HCT116 (cell line): ENCODE data around the gene TACC3. TPM values are rescaled to one million over a fixed set of nuclear protein-coding genes. Genes with fewer than 3 reads are reported as not detected.

Source experiments
- ATAC-seq: fragments of 200-7000 bp; cut with Tn5 transposase; 2 replicates; pipeline ENCODE4 v1.9.1; 2020; ENCODE audit warnings: mild to moderate bottlenecking, moderate library complexity
- BruUV-seq: library from RNA; stranded (reverse); fragments of 400-500 nt; replicated peaks from 2 replicates; lab custom pipeline; 2021; lab: Mats Ljungman, UMichigan
- CTCF ChIA-PET: fragments of 300-600 bp; sonication (Branson Sonifier 250); formaldehyde crosslinking; loops from one replicate; lab custom pipeline; 2021; ENCODE audit warnings: antibody characterized with exemption; lab: Charles Lee
- POLR2A ChIA-PET: fragments of 300-600, 350-600 bp; sonication (Branson Sonifier 250); formaldehyde crosslinking; loops from one replicate; lab custom pipeline; 2021; ENCODE audit warnings: antibody characterized with exemption; lab: Charles Lee
- RAD21 ChIA-PET, 2 experiments: fragments of 300-600 bp; sonication (Branson Sonifier 250); formaldehyde crosslinking; loops; one replicate each; lab custom pipeline; 2023; ENCODE audit warnings: low total read pairs in 2 of 2; ENCODE audit not compliant: uncharacterized antibody in 2 of 2, unreplicated experiment in 2 of 2, low non-redundant PET in 1 of 2; lab: Charles Lee
- DNase-seq: peaks from one replicate; pipeline ENCODE4 v3.0.0-alpha.2; 2010; ENCODE audit warnings: low read depth, low spot score
- H2AFZ ChIP-seq: fragments of 200-600 bp; shearing (Covaris generic), sonication (generic); 2 replicates; pipeline ENCODE4 v1.6.1; 2017; ENCODE audit warnings: low read depth, mixed run types, mixed read lengths, antibody characterized with exemption, low read length; ENCODE audit not compliant: poor library complexity, severe bottlenecking
- H3K27ac ChIP-seq: 2 replicates; pipeline ENCODE4 v1.5.1; 2012; ENCODE audit warnings: low read depth, low read length
- H3K27me3 ChIP-seq: fragments of 200-600 bp; sonication (generic); 2 replicates; pipeline ENCODE4 v1.6.1; 2016; ENCODE audit warnings: mixed run types, low read length, mixed read lengths; ENCODE audit not compliant: insufficient read depth
- H3K36me3 ChIP-seq, 2 experiments: fragments of 200-500 bp in 1 of 2; fragments of 200-600 bp in 1 of 2; sonication (Bioruptor generic) in 1 of 2; sonication (generic) in 1 of 2; 2 replicates each; pipeline versions ENCODE4 v1.5.1 to v1.6.1; 2014 to 2016; ENCODE audit warnings: low read length in 2 of 2, inconsistent platforms in 1 of 2, mixed read lengths in 1 of 2, mixed run types in 1 of 2; ENCODE audit not compliant: insufficient read depth in 2 of 2, control insufficient read depth in 1 of 2
- H3K4me1 ChIP-seq, 2 experiments: fragments of 200-600 bp in 1 of 2; sonication (generic) in 1 of 2; 2 replicates each; pipeline versions ENCODE4 v1.5.1 to v1.6.1; 2012 to 2017; ENCODE audit warnings: low read length in 2 of 2, inconsistent platforms in 1 of 2, mild to moderate bottlenecking in 1 of 2, mixed read lengths in 1 of 2, mixed run types in 1 of 2, moderate library complexity in 1 of 2; ENCODE audit not compliant: insufficient read depth in 2 of 2, control insufficient read depth in 1 of 2
- H3K4me2 ChIP-seq: fragments of 200-600 bp; sonication (generic); 2 replicates; pipeline ENCODE4 v1.6.1; 2017; ENCODE audit warnings: mixed run types, low read length, mixed read lengths
- H3K4me3 ChIP-seq, 2 experiments: fragments of 200-600 bp in 1 of 2; sonication (generic) in 1 of 2; replicated peaks in 1 of 2; 2 replicates each; pipeline ENCODE4 v1.5.1; 2011 to 2016; ENCODE audit warnings: low read length in 2 of 2, control low read depth in 1 of 2, low read depth in 1 of 2, mild to moderate bottlenecking in 1 of 2, mixed read lengths in 1 of 2, mixed run types in 1 of 2
- H3K79me2 ChIP-seq: fragments of 200-600 bp; sonication (generic); 2 replicates; pipeline ENCODE4 v1.6.1; 2017; ENCODE audit warnings: mild to moderate bottlenecking, mixed run types, low read length, moderate library complexity, mixed read lengths; ENCODE audit not compliant: insufficient read depth
- H3K9ac ChIP-seq: fragments of 200-600 bp; sonication (generic); 2 replicates; pipeline ENCODE4 v1.6.1; 2016; ENCODE audit warnings: low read length, mixed read lengths
- H3K9me2 ChIP-seq: fragments of 200-600 bp; sonication (generic), shearing (Covaris generic); 2 replicates; pipeline ENCODE4 v1.6.1; 2017; ENCODE audit warnings: mixed run types, mild to moderate bottlenecking, moderate library complexity; ENCODE audit not compliant: insufficient read depth
- H3K9me3 ChIP-seq, 2 experiments: fragments of 200-500 bp in 1 of 2; fragments of 200-600 bp in 1 of 2; sonication (Bioruptor generic) in 1 of 2; sonication (generic) in 1 of 2; 2 replicates each; pipeline ENCODE4 v1.6.1; 2014 to 2017; ENCODE audit warnings: low read length in 2 of 2, mixed read lengths in 2 of 2, inconsistent platforms in 1 of 2, low read depth in 1 of 2, mild to moderate bottlenecking in 1 of 2, mixed run types in 1 of 2, moderate library complexity in 1 of 2; ENCODE audit not compliant: control insufficient read depth in 1 of 2, insufficient read depth in 1 of 2
- H4K20me1 ChIP-seq: fragments of 200-600 bp; sonication (generic), shearing (Covaris generic); 2 replicates; pipeline ENCODE4 v1.6.1; 2017; ENCODE audit warnings: mixed run types, mild to moderate bottlenecking, moderate library complexity; ENCODE audit not compliant: insufficient read depth
- CBX3 ChIP-seq: IDR thresholded peaks from 2 replicates; pipeline ENCODE4 v1.6.1; 2012; ENCODE audit warnings: low read depth
- CEBPB ChIP-seq: IDR thresholded peaks from 2 replicates; pipeline ENCODE4 v1.6.1; 2012; ENCODE audit warnings: low read depth
- EGR1 ChIP-seq: IDR thresholded peaks from 2 replicates; pipeline ENCODE4 v1.6.1; 2012; ENCODE audit warnings: low read depth
- ELF1 ChIP-seq: IDR thresholded peaks from 2 replicates; pipeline ENCODE4 v1.6.1; 2012; ENCODE audit warnings: low read depth, borderline replicate concordance
- JUND ChIP-seq: IDR thresholded peaks from 2 replicates; pipeline ENCODE4 v1.6.1; 2012
- POLR2AphosphoS5 ChIP-seq: IDR thresholded peaks from 2 replicates; pipeline ENCODE4 v1.6.1; 2011; ENCODE audit warnings: mild to moderate bottlenecking, low read depth, low read length, moderate library complexity
- RAD21 ChIP-seq: IDR thresholded peaks from 2 replicates; pipeline ENCODE4 v1.6.1; 2012; ENCODE audit warnings: low read depth, mild to moderate bottlenecking
- SP1 ChIP-seq: IDR thresholded peaks from 2 replicates; pipeline ENCODE4 v1.6.1; 2012; ENCODE audit warnings: low read depth
- SRF ChIP-seq: IDR thresholded peaks from 2 replicates; pipeline ENCODE4 v1.6.1; 2012; ENCODE audit warnings: low read depth
- ZFX ChIP-seq: fragments of 450-650 bp; IDR thresholded peaks from 2 replicates; pipeline ENCODE4 v1.6.1; 2017
- intact Hi-C: fragments of 100-400 bp; cut with micrococcal nuclease; formaldehyde crosslinking; loops from 2 replicates; pipeline ENCODE4 v1.10.0; 2022
- total RNA-seq: library from RNA; stranded (reverse); gene quantifications from one replicate; pipeline ENCODE4 v1.2.1, GENCODE V29; 2021; ENCODE audit not compliant: unreplicated experiment
- TF ChIP-seq, protein P1 (sequence below), 3 experiments: fragments of 200-600 bp in 1 of 3; sonication (generic) in 1 of 3; IDR thresholded peaks in 2 of 3; conservative IDR thresholded peaks in 1 of 3; 2 replicates each; pipeline ENCODE4 v1.5.1; 2012 to 2017; ENCODE audit warnings: low read depth in 2 of 3, low read length in 2 of 3, antibody characterized with exemption in 1 of 3, borderline replicate concordance in 1 of 3, control low read depth in 1 of 3, mild to moderate bottlenecking in 1 of 3, mixed read lengths in 1 of 3, mixed run types in 1 of 3, moderate library complexity in 1 of 3; ENCODE audit not compliant: insufficient read depth in 1 of 3
- TF ChIP-seq, protein P2 (sequence below): IDR thresholded peaks from 2 replicates; pipeline ENCODE4 v1.6.1; 2012
- TF ChIP-seq, protein P3 (sequence below): IDR thresholded peaks from 2 replicates; pipeline ENCODE4 v1.6.1; 2012
- TF ChIP-seq, protein P4 (sequence below): IDR thresholded peaks from 2 replicates; pipeline ENCODE4 v1.6.1; 2011; ENCODE audit warnings: mild to moderate bottlenecking, low read length, moderate library complexity; ENCODE audit not compliant: insufficient replicate concordance; ENCODE audit errors: extremely low read depth
- TF ChIP-seq, protein P5 (sequence below): IDR thresholded peaks from 2 replicates; pipeline ENCODE4 v1.6.1; 2012; ENCODE audit warnings: low read depth

TACC3 gene
- total RNA-seq, 1 experiment from 2014 or later: 106 TPM

DNA sequence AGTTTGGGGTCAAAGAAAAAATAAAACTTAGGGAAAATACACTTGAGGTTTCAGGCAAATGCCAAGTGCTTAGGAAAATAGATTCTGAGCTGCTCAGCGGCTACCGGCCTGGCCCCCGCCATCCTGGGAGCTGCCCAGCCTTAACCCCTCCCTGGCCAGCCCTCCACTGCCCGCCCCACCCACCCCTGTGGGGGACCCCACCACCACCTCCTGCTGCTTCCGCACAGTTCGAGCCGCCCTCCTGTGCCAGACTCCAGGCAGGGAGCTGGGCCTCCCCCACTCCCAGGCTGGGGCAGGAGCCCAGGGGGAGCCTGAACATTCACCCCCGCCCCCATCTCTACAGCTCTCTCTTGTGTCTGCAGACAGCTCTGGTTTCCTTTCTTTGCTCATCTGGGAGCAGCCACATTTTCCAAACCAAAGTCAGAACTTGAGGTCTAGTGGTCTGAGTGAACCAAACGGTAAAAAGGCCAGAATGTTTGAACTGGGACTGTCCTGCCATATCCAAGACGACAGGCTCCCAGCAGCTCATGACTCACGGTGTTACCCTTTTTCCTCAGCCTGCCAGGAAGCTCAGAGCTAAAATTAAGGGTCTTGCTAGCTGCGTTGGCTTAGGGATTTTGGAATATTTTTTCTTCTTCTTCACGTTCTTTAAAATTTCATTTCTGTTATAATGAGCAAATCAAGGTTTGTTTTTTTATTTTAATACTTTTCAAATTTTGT lies 67.1 kb downstream of the TACC3 start:
- no peak overlapping the region for H2AFZ ChIP-seq
- RAD21 ChIA-PET: no interaction called here
- H3K4me3 ChIP-seq: no peak overlapping the region
- H3K9ac ChIP-seq: no peak overlapping the region
- CTCF ChIA-PET: interaction anchor here (0.6 kb wide), 1 partner anchor 24 kb away, joined by 3 read pairs; no protein-coding TSS in a partner anchor
- no peaks in the 10 kb centered on the region for H4K20me1 ChIP-seq
- BruUV-seq: no TSS peak
- H3K36me3 ChIP-seq: no peaks in the 10 kb centered on the region
- no peaks in the 10 kb centered on the region for H3K27me3 ChIP-seq
- H3K27ac ChIP-seq: no peak overlapping the region
- POLR2A ChIA-PET: no interaction called here
- peaks cover 0 to 9% of the 10 kb centered on the region in 2 experiments; a peak in 3 of 4 replicates for H3K4me1 ChIP-seq
- DNase-seq: no peak
- H3K9me2 ChIP-seq: no peaks in the 10 kb centered on the region
- no peak for ATAC-seq
- H3K79me2 ChIP-seq: no peaks in the 10 kb centered on the region
- intact Hi-C loops: no loop called here
- TF ChIP-seq SRF: no peak
- no peak for TF ChIP-seq RAD21
- TF ChIP-seq, protein P1, sequence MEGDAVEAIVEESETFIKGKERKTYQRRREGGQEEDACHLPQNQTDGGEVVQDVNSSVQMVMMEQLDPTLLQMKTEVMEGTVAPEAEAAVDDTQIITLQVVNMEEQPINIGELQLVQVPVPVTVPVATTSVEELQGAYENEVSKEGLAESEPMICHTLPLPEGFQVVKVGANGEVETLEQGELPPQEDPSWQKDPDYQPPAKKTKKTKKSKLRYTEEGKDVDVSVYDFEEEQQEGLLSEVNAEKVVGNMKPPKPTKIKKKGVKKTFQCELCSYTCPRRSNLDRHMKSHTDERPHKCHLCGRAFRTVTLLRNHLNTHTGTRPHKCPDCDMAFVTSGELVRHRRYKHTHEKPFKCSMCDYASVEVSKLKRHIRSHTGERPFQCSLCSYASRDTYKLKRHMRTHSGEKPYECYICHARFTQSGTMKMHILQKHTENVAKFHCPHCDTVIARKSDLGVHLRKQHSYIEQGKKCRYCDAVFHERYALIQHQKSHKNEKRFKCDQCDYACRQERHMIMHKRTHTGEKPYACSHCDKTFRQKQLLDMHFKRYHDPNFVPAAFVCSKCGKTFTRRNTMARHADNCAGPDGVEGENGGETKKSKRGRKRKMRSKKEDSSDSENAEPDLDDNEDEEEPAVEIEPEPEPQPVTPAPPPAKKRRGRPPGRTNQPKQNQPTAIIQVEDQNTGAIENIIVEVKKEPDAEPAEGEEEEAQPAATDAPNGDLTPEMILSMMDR (IDR thresholded peaks at IDR 0.05 in 2 of 3, conservative IDR thresholded peaks at IDR 0.05 in 1 of 3; ENCODE audit: borderline replicate concordance in 1 of 3, insufficient read depth in 1 of 3, low read depth in 2 of 3, low read length in 2 of 3): no peak
- no peak for TF ChIP-seq SP1
- TF ChIP-seq POLR2AphosphoS5: no peak
- no peak for TF ChIP-seq CEBPB
- TF ChIP-seq, protein P2, sequence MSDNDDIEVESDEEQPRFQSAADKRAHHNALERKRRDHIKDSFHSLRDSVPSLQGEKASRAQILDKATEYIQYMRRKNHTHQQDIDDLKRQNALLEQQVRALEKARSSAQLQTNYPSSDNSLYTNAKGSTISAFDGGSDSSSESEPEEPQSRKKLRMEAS: no peak
- TF ChIP-seq, protein P3, sequence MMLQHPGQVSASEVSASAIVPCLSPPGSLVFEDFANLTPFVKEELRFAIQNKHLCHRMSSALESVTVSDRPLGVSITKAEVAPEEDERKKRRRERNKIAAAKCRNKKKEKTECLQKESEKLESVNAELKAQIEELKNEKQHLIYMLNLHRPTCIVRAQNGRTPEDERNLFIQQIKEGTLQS: no peak
- TF ChIP-seq, protein P4, sequence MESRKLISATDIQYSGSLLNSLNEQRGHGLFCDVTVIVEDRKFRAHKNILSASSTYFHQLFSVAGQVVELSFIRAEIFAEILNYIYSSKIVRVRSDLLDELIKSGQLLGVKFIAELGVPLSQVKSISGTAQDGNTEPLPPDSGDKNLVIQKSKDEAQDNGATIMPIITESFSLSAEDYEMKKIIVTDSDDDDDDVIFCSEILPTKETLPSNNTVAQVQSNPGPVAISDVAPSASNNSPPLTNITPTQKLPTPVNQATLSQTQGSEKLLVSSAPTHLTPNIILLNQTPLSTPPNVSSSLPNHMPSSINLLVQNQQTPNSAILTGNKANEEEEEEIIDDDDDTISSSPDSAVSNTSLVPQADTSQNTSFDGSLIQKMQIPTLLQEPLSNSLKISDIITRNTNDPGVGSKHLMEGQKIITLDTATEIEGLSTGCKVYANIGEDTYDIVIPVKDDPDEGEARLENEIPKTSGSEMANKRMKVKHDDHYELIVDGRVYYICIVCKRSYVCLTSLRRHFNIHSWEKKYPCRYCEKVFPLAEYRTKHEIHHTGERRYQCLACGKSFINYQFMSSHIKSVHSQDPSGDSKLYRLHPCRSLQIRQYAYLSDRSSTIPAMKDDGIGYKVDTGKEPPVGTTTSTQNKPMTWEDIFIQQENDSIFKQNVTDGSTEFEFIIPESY: no peak
- no peak for TF ChIP-seq EGR1
- TF ChIP-seq ZFX: no peak
- TF ChIP-seq JUND: no peak
- no peak for TF ChIP-seq CBX3
- TF ChIP-seq, protein P5, sequence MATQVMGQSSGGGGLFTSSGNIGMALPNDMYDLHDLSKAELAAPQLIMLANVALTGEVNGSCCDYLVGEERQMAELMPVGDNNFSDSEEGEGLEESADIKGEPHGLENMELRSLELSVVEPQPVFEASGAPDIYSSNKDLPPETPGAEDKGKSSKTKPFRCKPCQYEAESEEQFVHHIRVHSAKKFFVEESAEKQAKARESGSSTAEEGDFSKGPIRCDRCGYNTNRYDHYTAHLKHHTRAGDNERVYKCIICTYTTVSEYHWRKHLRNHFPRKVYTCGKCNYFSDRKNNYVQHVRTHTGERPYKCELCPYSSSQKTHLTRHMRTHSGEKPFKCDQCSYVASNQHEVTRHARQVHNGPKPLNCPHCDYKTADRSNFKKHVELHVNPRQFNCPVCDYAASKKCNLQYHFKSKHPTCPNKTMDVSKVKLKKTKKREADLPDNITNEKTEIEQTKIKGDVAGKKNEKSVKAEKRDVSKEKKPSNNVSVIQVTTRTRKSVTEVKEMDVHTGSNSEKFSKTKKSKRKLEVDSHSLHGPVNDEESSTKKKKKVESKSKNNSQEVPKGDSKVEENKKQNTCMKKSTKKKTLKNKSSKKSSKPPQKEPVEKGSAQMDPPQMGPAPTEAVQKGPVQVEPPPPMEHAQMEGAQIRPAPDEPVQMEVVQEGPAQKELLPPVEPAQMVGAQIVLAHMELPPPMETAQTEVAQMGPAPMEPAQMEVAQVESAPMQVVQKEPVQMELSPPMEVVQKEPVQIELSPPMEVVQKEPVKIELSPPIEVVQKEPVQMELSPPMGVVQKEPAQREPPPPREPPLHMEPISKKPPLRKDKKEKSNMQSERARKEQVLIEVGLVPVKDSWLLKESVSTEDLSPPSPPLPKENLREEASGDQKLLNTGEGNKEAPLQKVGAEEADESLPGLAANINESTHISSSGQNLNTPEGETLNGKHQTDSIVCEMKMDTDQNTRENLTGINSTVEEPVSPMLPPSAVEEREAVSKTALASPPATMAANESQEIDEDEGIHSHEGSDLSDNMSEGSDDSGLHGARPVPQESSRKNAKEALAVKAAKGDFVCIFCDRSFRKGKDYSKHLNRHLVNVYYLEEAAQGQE: no peak
- TF ChIP-seq ELF1: no peak
- no peaks in the 10 kb centered on the region for H3K9me3 ChIP-seq
- no peak overlapping the region for H3K4me2 ChIP-seq
